Measurements from ENCODE around the gene MOB3B.

The MOB3B gene

GRCh38 chr9:27413511-27414219, 115.9 kb downstream of the MOB3B start:
- no peak for DNase-seq

- no peak for DNase-seq
These were observed 116.7 kb downstream of the MOB3B start for GRCh38 chr9:27412963-27413362.

- DNase-seq = no peak
These were observed 117.5 kb downstream of the MOB3B start for GRCh38 chr9:27412081-27412480.

GRCh38 chr9:27408482-27408881, 121.1 kb downstream of the MOB3B start:
- no peak for DNase-seq

GRCh38 chr9:27408001-27408400, 121.6 kb downstream of the MOB3B start:
- DNase-seq = no peak

- no peak for DNase-seq
These were observed 122.1 kb downstream of the MOB3B start for GRCh38 chr9:27407491-27407890.

- no peak for DNase-seq
These were observed 125.0 kb downstream of the MOB3B start for GRCh38 chr9:27404661-27405060.

GRCh38 chr9:27402626-27403025, 127.0 kb downstream of the MOB3B start:
- DNase-seq = no peak

- DNase-seq = no peak
These were observed 129.2 kb downstream of the MOB3B start for GRCh38 chr9:27400334-27400880.

GRCh38 chr9:27398982-27399653, 130.5 kb downstream of the MOB3B start:
- DNase-seq = no peak

- DNase-seq = no peak
These were observed 133.1 kb downstream of the MOB3B start for GRCh38 chr9:27396495-27396894.

- DNase-seq = no peak
These were observed 134.1 kb downstream of the MOB3B start for GRCh38 chr9:27395484-27395921.

GRCh38 chr9:27394826-27395201, 134.8 kb downstream of the MOB3B start:
- no peak for DNase-seq

- DNase-seq = no peak
These were observed 135.3 kb downstream of the MOB3B start for GRCh38 chr9:27394154-27394825.

GRCh38 chr9:27393054-27393846, 136.4 kb downstream of the MOB3B start:
- DNase-seq = no peak

GRCh38 chr9:27392451-27392850, 137.2 kb downstream of the MOB3B start:
- DNase-seq = no peak

- DNase-seq = no peak
These were observed 138.3 kb downstream of the MOB3B start for GRCh38 chr9:27391040-27391895.

GRCh38 chr9:27388150-27388549, 141.5 kb downstream of the MOB3B start:
- DNase-seq = no peak

- no peak for DNase-seq
These were observed 141.9 kb downstream of the MOB3B start for GRCh38 chr9:27387722-27388121.

- no peak for DNase-seq
These were observed 143.0 kb downstream of the MOB3B start for GRCh38 chr9:27386571-27387091.

GRCh38 chr9:27385606-27386322, 143.8 kb downstream of the MOB3B start:
- DNase-seq = no peak
